GM23338 (cell line): ENCODE data around the gene TTC21B.

ENCODE experiments used
- CREB1 ChIP-seq: fragments of 250-450 bp; sonication (Bioruptor Pico); IDR thresholded peaks from 2 replicates; pipeline ENCODE4 v1.5.0; 2020; ENCODE audit warnings: low read depth, mild to moderate bottlenecking, moderate library complexity
- CTCF ChIP-seq, 2 experiments: fragments of 200-600 bp in 1 of 2; sonication (generic) in 1 of 2; conservative IDR thresholded peaks; 2 replicates each; pipeline versions ENCODE4 v1.5.1 to v1.6.1; 2016 to 2017; ENCODE audit warnings: antibody characterized with exemption in 2 of 2, low read depth in 2 of 2, mild to moderate bottlenecking in 2 of 2, moderate library complexity in 1 of 2
- EZH2 ChIP-seq: fragments of 200-600 bp; sonication (generic); IDR thresholded peaks from one replicate; pipeline ENCODE4 v1.8.0; 2017; ENCODE audit warnings: antibody characterized with exemption, mild to moderate bottlenecking, low read depth; ENCODE audit not compliant: unreplicated experiment
- EZH2phosphoT487 ChIP-seq: fragments of 200-600 bp; sonication (generic); IDR thresholded peaks from one replicate; pipeline ENCODE4 v1.8.1; 2018; ENCODE audit warnings: antibody characterized with exemption; ENCODE audit not compliant: unreplicated experiment
- REST ChIP-seq: IDR thresholded peaks from one replicate; pipeline ENCODE4 v1.6.1; 2018; ENCODE audit warnings: antibody characterized with exemption; ENCODE audit not compliant: unreplicated experiment

GRCh38 chr2:165840333-165840958 is 113.1 kb downstream of the TTC21B start:
- TF ChIP-seq CTCF (conservative IDR thresholded peaks at IDR 0.05; ENCODE audit: low read depth in 2 of 2) = no peak
- no peak for TF ChIP-seq CREB1 (CRISPR knock-in tag)
- no peak for TF ChIP-seq EZH2
- no peak for TF ChIP-seq REST
- TF ChIP-seq EZH2phosphoT487 = no peak
